K562 (cell line): ENCODE results near the gene ARHGAP4. TPM values are rescaled to one million over a fixed set of nuclear protein-coding genes. Genes with fewer than 3 reads are reported as not detected.

Experiments used
- ATAC-seq: fragments of 200-7000 bp; cut with Tn5 transposase; 3 replicates; pipeline ENCODE4 v1.9.1; 2020; ENCODE audit warnings: moderate library complexity
- BruUV-seq: library from RNA; stranded (reverse); fragments of 400-500 nt; replicated peaks from 2 replicates; lab custom pipeline; 2021; lab: Mats Ljungman, UMichigan
- CTCF ChIA-PET: fragments of 300-600 bp; formaldehyde crosslinking; extraction: SDS; loops from one replicate; lab custom pipeline; 2021; ENCODE audit warnings: low intra/inter-chr PET ratio; lab: Yijun Ruan, JAX
- POLR2A ChIA-PET: fragments of 300-600, 350-650 bp; sonication (Branson Sonifier 250); formaldehyde crosslinking; extraction: SDS; loops from one replicate; lab custom pipeline; 2021; ENCODE audit warnings: antibody characterized with exemption, inconsistent platforms; lab: Yijun Ruan, JAX
- DNase-seq, 4 experiments: peaks; one replicate each; pipeline versions ENCODE4 v3.0.0 to v3.0.0-alpha.2; 2011 to 2018; ENCODE audit warnings: low spot score in 3 of 4, mixed read lengths in 3 of 4; ENCODE audit errors: extremely low read depth in 1 of 4
- FAIRE-seq: peaks from 2 replicates; lab custom pipeline; 2011; peaks lifted over from hg19 to GRCh38; lab: Jason Lieb, UNC
- H2AFZ ChIP-seq: 2 replicates; pipeline ENCODE4 v1.6.0; 2011; ENCODE audit warnings: low read depth, low read length, control low read depth, inconsistent platforms
- H3K27ac ChIP-seq: fragments of 200-600 bp; 3 replicates; pipeline ENCODE4 v1.8.0; 2011; ENCODE audit warnings: low read depth, mild to moderate bottlenecking, control low read depth, inconsistent platforms, low read length, moderate library complexity, mixed read lengths; ENCODE audit errors: extremely low read depth
- H3K27me3 ChIP-seq, 2 experiments: fragments of 300-600 bp in 1 of 2; 2 replicates in 1 of 2; 3 replicates in 1 of 2; pipeline versions ENCODE4 v1.6.0 to v1.8.0; 2011; ENCODE audit warnings: inconsistent platforms in 2 of 2, low read length in 2 of 2, mild to moderate bottlenecking in 1 of 2, mixed read lengths in 1 of 2, moderate library complexity in 1 of 2; ENCODE audit not compliant: control insufficient read depth in 2 of 2, insufficient read depth in 2 of 2
- H3K36me3 ChIP-seq: fragments of 300-600 bp; 3 replicates; pipeline ENCODE4 v1.8.0; 2011; ENCODE audit warnings: mild to moderate bottlenecking, low read length, inconsistent platforms; ENCODE audit not compliant: control insufficient read depth, insufficient read depth
- H3K4me1 ChIP-seq, 2 experiments: fragments of 200-600 bp in 1 of 2; replicated peaks in 1 of 2; 2 replicates in 1 of 2; 3 replicates in 1 of 2; pipeline versions ENCODE4 v1.5.1 to v1.8.0; 2011; ENCODE audit warnings: inconsistent platforms in 2 of 2, low read length in 2 of 2, mild to moderate bottlenecking in 1 of 2, mixed read lengths in 1 of 2, moderate library complexity in 1 of 2; ENCODE audit not compliant: control insufficient read depth in 2 of 2, insufficient read depth in 2 of 2
- H3K4me2 ChIP-seq: 2 replicates; pipeline ENCODE4 v1.6.1; 2011; ENCODE audit warnings: low read length, control low read depth, inconsistent platforms, mixed read lengths; ENCODE audit not compliant: insufficient read depth
- H3K4me3 ChIP-seq: fragments of 200-600 bp; sonication (generic), shearing (Covaris generic); 2 replicates; pipeline ENCODE4 v1.5.1; 2016; ENCODE audit warnings: control low read depth, inconsistent platforms
- H3K79me2 ChIP-seq: fragments of 200-600 bp; 3 replicates; pipeline ENCODE4 v1.8.0; 2011; ENCODE audit warnings: low read length, inconsistent platforms; ENCODE audit not compliant: control insufficient read depth, insufficient read depth
- H3K9ac ChIP-seq, 2 experiments: 2 replicates each; pipeline versions ENCODE4 v1.6.0 to v1.6.1; 2011; ENCODE audit warnings: low read depth in 2 of 2, low read length in 2 of 2, control low read depth in 1 of 2, inconsistent platforms in 1 of 2, mild to moderate bottlenecking in 1 of 2, mixed read lengths in 1 of 2; ENCODE audit not compliant: insufficient read depth in 1 of 2
- H3K9me1 ChIP-seq: one replicate; pipeline ENCODE4 v1.6.0; 2011; ENCODE audit warnings: inconsistent platforms, mild to moderate bottlenecking, low read length, moderate library complexity; ENCODE audit not compliant: control insufficient read depth, insufficient read depth
- H3K9me3 ChIP-seq: replicated peaks from 2 replicates; pipeline ENCODE4 v1.5.1; 2011; ENCODE audit warnings: low read depth, low read length, inconsistent platforms; ENCODE audit not compliant: control insufficient read depth, insufficient read depth
- H4K20me1 ChIP-seq: replicated peaks from 2 replicates; pipeline ENCODE4 v1.6.1; 2011; ENCODE audit warnings: low read length, inconsistent platforms, mixed read lengths; ENCODE audit not compliant: control insufficient read depth, insufficient read depth
- CREB1 ChIP-seq, 2 experiments: sonication (generic) in 1 of 2; formaldehyde crosslinking in 1 of 2; IDR thresholded peaks; 2 replicates each; pipeline versions ENCODE4 v1.6.1 to v1.8.0; 2012 to 2022; ENCODE audit warnings: inconsistent platforms in 1 of 2, mild to moderate bottlenecking in 1 of 2, missing genetic modification reagents in 1 of 2, moderate library complexity in 1 of 2
- EGR1 ChIP-seq: fragments of 450-650 bp; conservative IDR thresholded peaks from 2 replicates; pipeline ENCODE4 v1.6.1; 2017; ENCODE audit warnings: mild to moderate bottlenecking
- GATAD2B ChIP-seq: fragments of 450-650 bp; IDR thresholded peaks from 2 replicates; pipeline ENCODE4 v1.6.1; 2017; ENCODE audit warnings: mild to moderate bottlenecking, borderline replicate concordance
- HDGF ChIP-seq: fragments of 450-650 bp; IDR thresholded peaks from 2 replicates; pipeline ENCODE4 v1.6.1; 2016
- HOMEZ ChIP-seq: fragments of 250-450 bp; sonication (Bioruptor Pico); IDR thresholded peaks from 2 replicates; pipeline ENCODE4 v1.4.0; 2020; ENCODE audit warnings: mild to moderate bottlenecking, moderate library complexity
- HOXB6 ChIP-seq: fragments of 250-450 bp; sonication (Bioruptor Pico); IDR thresholded peaks from 2 replicates; pipeline ENCODE4 v1.5.1; 2022; ENCODE audit warnings: mild to moderate bottlenecking, borderline replicate concordance
- MAFF ChIP-seq: IDR thresholded peaks from 2 replicates; pipeline ENCODE4 v1.6.1; 2012; ENCODE audit warnings: low read length, improper control_type of control experiment
- MAZ ChIP-seq, 2 experiments: fragments of 450-650 bp in 1 of 2; sonication (generic) in 1 of 2; formaldehyde crosslinking; IDR thresholded peaks in 1 of 2; conservative IDR thresholded peaks in 1 of 2; 2 replicates each; pipeline versions ENCODE4 v1.4.0 to v1.5.0; 2020; ENCODE audit warnings: mild to moderate bottlenecking in 1 of 2, missing genetic modification reagents in 1 of 2
- MEF2D ChIP-seq: conservative IDR thresholded peaks from 2 replicates; pipeline ENCODE4 v1.6.1; 2016; ENCODE audit warnings: low read depth, missing genetic modification characterization, missing compliant biosample characterization
- NFIC ChIP-seq: fragments of 450-650 bp; IDR thresholded peaks from 2 replicates; pipeline ENCODE4 v1.6.1; 2017; ENCODE audit warnings: mild to moderate bottlenecking, inconsistent platforms
- NFYB ChIP-seq: IDR thresholded peaks from 2 replicates; pipeline ENCODE4 v1.6.1; 2011; ENCODE audit warnings: mild to moderate bottlenecking, moderate library complexity; ENCODE audit not compliant: insufficient read length; ENCODE audit errors: extremely low read depth
- PHF8 ChIP-seq: fragments of 200-600 bp; sonication (generic); IDR thresholded peaks from 2 replicates; pipeline ENCODE4 v1.6.1; 2012; ENCODE audit warnings: mixed run types, mild to moderate bottlenecking, inconsistent platforms, low read length, moderate library complexity, borderline replicate concordance
- POLR2AphosphoS5 ChIP-seq: IDR thresholded peaks from 2 replicates; pipeline ENCODE4 v1.6.1; 2011; ENCODE audit warnings: mild to moderate bottlenecking, low read depth, low read length, moderate library complexity; ENCODE audit not compliant: control insufficient read depth, insufficient read depth
- POLR2G ChIP-seq: fragments of 200-400 bp; formaldehyde crosslinking; IDR thresholded peaks from 2 replicates; pipeline ENCODE4 v1.6.1; 2017; ENCODE audit warnings: low read depth, mild to moderate bottlenecking, antibody characterized with exemption, low read length, moderate library complexity
- SNRNP70 ChIP-seq: fragments of 200-400 bp; formaldehyde crosslinking; optimal IDR thresholded peaks from 2 replicates; pipeline ENCODE3; 2017; ENCODE audit warnings: low read depth, low read length
- SP2 ChIP-seq: IDR thresholded peaks from 2 replicates; pipeline ENCODE4 v1.6.1; 2011; ENCODE audit warnings: mild to moderate bottlenecking, low read depth, low read length, moderate library complexity; ENCODE audit not compliant: poor library complexity, severe bottlenecking; ENCODE audit errors: extremely low read depth
- TARDBP ChIP-seq: fragments of 450-650 bp; IDR thresholded peaks from 2 replicates; pipeline ENCODE4 v1.6.1; 2016
- ZNF239 ChIP-seq: fragments of 250-450 bp; sonication (Bioruptor Pico); IDR thresholded peaks from 2 replicates; pipeline ENCODE4 v1.4.0; 2020; ENCODE audit warnings: mild to moderate bottlenecking
- WGBS: fragments of 100-300 bp; shearing (Covaris generic); methylation state at CpG from one replicate; pipeline ENCODE4 v1.1.6; 2016; ENCODE audit warnings: low coverage, mixed read lengths; ENCODE audit not compliant: insufficient coverage; ENCODE audit errors: missing lambda C conversion rate; 5-methylcytosine and 5-hydroxymethylcytosine counted together
- in situ Hi-C: fragments of 300-500 bp; cut with MboI; formaldehyde crosslinking; loops from 4 replicates; pipeline ENCODE4 v1.15.0; 2018; ENCODE audit warnings: inconsistent platforms, mixed read lengths
- intact Hi-C: fragments of 100-400 bp; cut with micrococcal nuclease; formaldehyde crosslinking; loops from 2 replicates; pipeline ENCODE4 v1.14.2; 2022
- polyA plus RNA-seq, 8 experiments: library from polyadenylated mRNA; depleted of rRNA in 4 of 8; stranded (reverse) in 5 of 8; unstranded in 3 of 8; fragments of >200 nt; fragmentation: Nextera tagmentation in 2 of 8; fragmentation: Illumina TruSeq in 1 of 8; extraction: Ambion mirVana in 2 of 8; extraction: Trizol in 1 of 8; gene quantifications; 2 replicates each; pipeline versions ENCODE4 v1.2.1 to v1.2.3, GENCODE V29; 2011 to 2014; ENCODE audit warnings: inconsistent platforms in 1 of 8, missing spikeins in 1 of 8
- total RNA-seq, 7 experiments: library from RNA; depleted of rRNA in 6 of 7; stranded (reverse); fragments of >200 nt in 6 of 7; fragmentation: Illumina TruSeq in 2 of 7; extraction: Trizol in 2 of 7; gene quantifications; 2 replicates each; pipeline versions ENCODE4 v1.2.1 to v1.2.3, GENCODE V29; 2011 to 2021; ENCODE audit warnings: low replicate concordance in 1 of 7

Gene ARHGAP4
- total and polyA plus RNA-seq, 9 of the 15 experiments (the other 6 are each of a cell fraction or from before 2014, with no cell fraction given) = 0.30 to 81.8 (median 13.5) TPM

GRCh38 chrX:153948847-153949805, 23.1 kb upstream of the ARHGAP4 start (continued):
- peak; percentile 16 for TF ChIP-seq POLR2G
- TF ChIP-seq MAFF = no peak
- no peak for TF ChIP-seq MAZ (CRISPR knock-in tag; conservative IDR thresholded peaks at IDR 0.05 in 1 of 2, IDR thresholded peaks at IDR 0.05 in 1 of 2)
- peak; percentile 81 for TF ChIP-seq NFIC
- TF ChIP-seq EGR1 = peak; percentile 30
- TF ChIP-seq TARDBP = no peak
- TF ChIP-seq SNRNP70 = no peak
- TF ChIP-seq NFYB = no peak
- no peak for TF ChIP-seq ZNF239 (CRISPR knock-in tag)

- Histone ChIP-seq H3K4me2 (no peak overlapping the region), H4K20me1 (no peaks in the 10 kb centered on the region), H2AFZ (no peak overlapping the region), H3K4me1 (peaks cover 8 to 80% of the 10 kb centered on the region in 2 experiments; a peak in 4 of 5 replicates), H3K27me3 (no peaks in the 10 kb centered on the region), H3K27ac (peak overlapping the region; percentile 53; the same call in 2 of the 3 replicates), H3K9me1 (no peaks in the 10 kb centered on the region), H3K79me2 (peaks cover 14% of the 10 kb centered on the region; the same call in 2 of the 3 replicates), H3K4me3 (no peak overlapping the region), H3K9ac (peak overlapping the region in 1 of 2 experiments; percentile 84; a peak in 2 of 4 replicates), H3K9me3 (no peaks in the 10 kb centered on the region), H3K36me3 (peaks cover 60% of the 10 kb centered on the region)
- ChIA-PET CTCF (interaction anchor here (0.7 to 1.4 kb wide), 4 partner anchors 23 to 989 kb away, joined by 3 to 7 read pairs (median 4); partner anchors contain the start of gene PLXNB3), POLR2A (interaction anchor here (0.7 to 4.0 kb wide), 6 partner anchors 10 to 25 kb away, joined by 3 to 17 read pairs (median 5); partner anchors contain the start of genes NAA10 and TMEM187)
- in situ Hi-C loops (no loop called here), intact Hi-C loops (no loop called here)
- TF ChIP-seq POLR2AphosphoS5 (peak; percentile 6; the same call in 1 of the 2 replicates), PHF8 (no peak), GATAD2B (no peak), MEF2D (tag) (no peak), POLR2G (0 out of 2 replicates have a peak, but pooled peaks have one; percentile 48), CREB1 (IDR thresholded peaks at IDR 0.05) (no peak), CREB1 (CRISPR knock-in tag; IDR thresholded peaks at IDR 0.05) (no peak), HOMEZ (CRISPR knock-in tag) (no peak), SP2 (no peak), HOXB6 (CRISPR knock-in tag) (no peak), HDGF (no peak)
- FAIRE-seq (no peak), ATAC-seq (no peak), DNase-seq (no peak)
- WGBS = 49% methylated on average over 5 of the region's 10 CpGs
- TSS peak; percentile 42 for BruUV-seq
Observed at GRCh38 chrX:153948002-153948466, 22.0 kb upstream of the ARHGAP4 start.
